A673 (cell line): ENCODE results near the gene GPM6B. TPM values are rescaled to one million over a fixed set of nuclear protein-coding genes. Genes with fewer than 3 reads are reported as not detected.

ENCODE experiments used
- BruUV-seq: library from RNA; stranded (reverse); fragments of 400-500 nt; replicated peaks from 2 replicates; lab custom pipeline; 2021; lab: Mats Ljungman, UMichigan
- CTCF ChIA-PET: fragments of 300-600 bp; sonication (Branson Sonifier 250); formaldehyde crosslinking; loops from one replicate; lab custom pipeline; 2022; ENCODE audit warnings: antibody characterized with exemption; lab: Charles Lee
- POLR2A ChIA-PET: fragments of 300-600 bp; sonication (Branson Sonifier 250); formaldehyde crosslinking; loops from one replicate; lab custom pipeline; 2022; ENCODE audit warnings: antibody characterized with exemption; ENCODE audit not compliant: low non-redundant PET; lab: Charles Lee
- DNase-seq: peaks from one replicate; pipeline ENCODE4 v3.0.0-alpha.2; 2015; ENCODE audit warnings: low spot score
- H3K27ac ChIP-seq: fragments of 200-600 bp; sonication (generic); 2 replicates; pipeline ENCODE4 v1.5.1; 2016; ENCODE audit warnings: mixed run types, low read depth, mild to moderate bottlenecking, mixed read lengths, antibody characterized with exemption, low read length; ENCODE audit not compliant: poor library complexity, severe bottlenecking
- H3K27me3 ChIP-seq: fragments of 200-600 bp; sonication (generic); replicated peaks from 2 replicates; pipeline ENCODE4 v1.6.1; 2017; ENCODE audit warnings: mixed run types, low read depth, mild to moderate bottlenecking, mixed read lengths, antibody characterized with exemption, low read length; ENCODE audit not compliant: insufficient read depth, poor library complexity
- H3K36me3 ChIP-seq: fragments of 200-600 bp; sonication (generic); 2 replicates; pipeline ENCODE4 v1.6.1; 2016; ENCODE audit warnings: mixed run types, mild to moderate bottlenecking, mixed read lengths, antibody characterized with exemption, low read length; ENCODE audit not compliant: insufficient read depth, poor library complexity, severe bottlenecking
- H3K4me1 ChIP-seq: fragments of 200-600 bp; sonication (generic); 2 replicates; pipeline ENCODE4 v1.6.1; 2017; ENCODE audit warnings: mixed run types, mild to moderate bottlenecking, mixed read lengths, antibody characterized with exemption, low read length; ENCODE audit not compliant: insufficient read depth, poor library complexity, severe bottlenecking
- H3K4me3 ChIP-seq: fragments of 200-600 bp; sonication (generic); 2 replicates; pipeline ENCODE4 v1.5.1; 2016; ENCODE audit warnings: low read depth, mixed run types, mild to moderate bottlenecking, mixed read lengths, low read length; ENCODE audit not compliant: poor library complexity, severe bottlenecking
- H3K9me3 ChIP-seq: fragments of 200-600 bp; sonication (generic); 2 replicates; pipeline ENCODE4 v1.6.1; 2016; ENCODE audit warnings: mixed run types, low read depth, mild to moderate bottlenecking, mixed read lengths, antibody characterized with exemption, low read length; ENCODE audit not compliant: poor library complexity, severe bottlenecking
- CTCF ChIP-seq: fragments of 300-800, 200-600 bp; sonication (generic); conservative IDR thresholded peaks from 2 replicates; pipeline ENCODE4 v1.5.1; 2017; ENCODE audit warnings: low read depth, mild to moderate bottlenecking, antibody characterized with exemption, low read length, moderate library complexity, mixed read lengths
- EZH2 ChIP-seq: fragments of 200-600 bp; sonication (generic); IDR thresholded peaks from 2 replicates; pipeline ENCODE4 v1.6.1; 2017; ENCODE audit warnings: borderline replicate concordance, low read depth, mild to moderate bottlenecking, mixed read lengths, antibody characterized with exemption, low read length; ENCODE audit not compliant: poor library complexity, severe bottlenecking
- intact Hi-C: fragments of 100-400 bp; cut with micrococcal nuclease; formaldehyde crosslinking; loops from one replicate; pipeline ENCODE4 v1.10.0; 2022; ENCODE audit not compliant: unreplicated experiment
- total RNA-seq: library from RNA; stranded (reverse); gene quantifications from 2 replicates; pipeline ENCODE4 v1.2.3, GENCODE V29; 2021

The GPM6B gene
- total RNA-seq, 1 experiment from 2014 or later = 7.6 TPM

GRCh38 chrX:13836575-13836974 lies 19.7 kb upstream of the GPM6B start:
- DNase-seq = no peak
- no TSS peak for BruUV-seq
- Histone ChIP-seq H3K36me3 (no peaks in the 10 kb centered on the region), H3K9me3 (no peaks in the 10 kb centered on the region), H3K4me3 (no peak overlapping the region), H3K4me1 (no peaks in the 10 kb centered on the region), H3K27me3 (no peaks in the 10 kb centered on the region), H3K27ac (no peak overlapping the region)
- intact Hi-C loops = no loop called here
- no peak for TF ChIP-seq CTCF
- no peak for TF ChIP-seq EZH2
- ChIA-PET CTCF (no interaction called here), POLR2A (no interaction called here)

GRCh38 chrX:13835825-13836224 lies 18.9 kb upstream of the GPM6B start:
- BruUV-seq = no TSS peak
- H3K4me1 ChIP-seq = no peaks in the 10 kb centered on the region
- DNase-seq = no peak
- H3K9me3 ChIP-seq = no peaks in the 10 kb centered on the region
- H3K36me3 ChIP-seq = no peaks in the 10 kb centered on the region
- H3K4me3 ChIP-seq = no peak overlapping the region
- TF ChIP-seq EZH2 = no peak
- POLR2A ChIA-PET = no interaction called here
- intact Hi-C loops = no loop called here
- CTCF ChIA-PET = no interaction called here
- no peak overlapping the region for H3K27ac ChIP-seq
- no peaks in the 10 kb centered on the region for H3K27me3 ChIP-seq

- POLR2A ChIA-PET = no interaction called here
These were observed 17.5 kb upstream of the GPM6B start for GRCh38 chrX:13834355-13834754.

More at GRCh38 chrX:13834355-13834754, 17.5 kb upstream of the GPM6B start:
- intact Hi-C loops = no loop called here
- Histone ChIP-seq H3K36me3 (no peaks in the 10 kb centered on the region), H3K9me3 (no peaks in the 10 kb centered on the region), H3K4me1 (no peaks in the 10 kb centered on the region), H3K27me3 (no peaks in the 10 kb centered on the region), H3K4me3 (no peak overlapping the region), H3K27ac (no peak overlapping the region)
- CTCF ChIA-PET = no interaction called here
- no peak for DNase-seq
- BruUV-seq = no TSS peak
- TF ChIP-seq EZH2 = no peak
- TF ChIP-seq CTCF = no peak
